SK-N-MC (cell line): ENCODE measurements around the gene ADGRB2.

Experiments
- EZH2 ChIP-seq: fragments of 200-600 bp; sonication (generic); IDR thresholded peaks from one replicate; pipeline ENCODE4 v1.6.1; 2017; ENCODE audit warnings: antibody characterized with exemption
- FOXP2 ChIP-seq: optimal IDR thresholded peaks from 2 replicates; pipeline ENCODE3; 2011; ENCODE audit warnings: mild to moderate bottlenecking, moderate library complexity; ENCODE audit not compliant: insufficient read depth; ENCODE audit errors: extremely low read length, control extremely low read depth
- POLR2AphosphoS5 ChIP-seq: IDR thresholded peaks from 2 replicates; pipeline ENCODE4 v1.6.1; 2012; ENCODE audit warnings: mild to moderate bottlenecking, low read depth, low read length, borderline replicate concordance

GRCh38 chr1:31809698-31810097 lies 45.6 kb upstream of the ADGRB2 start:
- no peak for TF ChIP-seq EZH2
- no peak for TF ChIP-seq POLR2AphosphoS5
- TF ChIP-seq FOXP2: no peak
